CD4-positive, alpha-beta T cell (primary cell): ENCODE results near the gene MIP. TPM values are rescaled to one million over a fixed set of nuclear protein-coding genes. Genes with fewer than 3 reads are reported as not detected.
"Not testable (repeated sequence)": the region's sequence is repeated elsewhere in the genome, so short reads cannot be mapped to it uniquely, and the experiment has no call there.

Experiments used
- ATAC-seq: fragments of 200-7000 bp; cut with Tn5 transposase; one replicate; pipeline ENCODE4 v1.10.0; 2022; ENCODE audit warnings: mild to moderate bottlenecking; ENCODE audit not compliant: poor library complexity
- CTCF ChIA-PET: fragments of 350-600 bp; sonication (Branson Sonifier 250); formaldehyde crosslinking; loops from one replicate; lab custom pipeline; 2021; ENCODE audit warnings: antibody characterized with exemption, inconsistent platforms; lab: Charles Lee
- POLR2A ChIA-PET: fragments of 350-600 bp; sonication (Branson Sonifier 250); formaldehyde crosslinking; loops from one replicate; lab custom pipeline; 2021; ENCODE audit warnings: antibody characterized with exemption, inconsistent platforms; lab: Charles Lee
- DNase-seq, 14 experiments: peaks; one replicate each; pipeline ENCODE4 v3.0.0-alpha.2; 2013 to 2020; ENCODE audit warnings: mixed read lengths in 2 of 14
- H3K27ac ChIP-seq, 2 donors: one replicate each; pipeline versions ENCODE4 v1.5.1 to v1.7.0; 2013; ENCODE audit warnings: low read length in 2 of 2, low read depth in 1 of 2, mild to moderate bottlenecking in 1 of 2
- H3K27me3 ChIP-seq, 2 experiments: 1 replicate in 1 of 2; 2 replicates in 1 of 2; pipeline versions ENCODE4 v1.6.1 to v1.7.0; 2013; ENCODE audit warnings: low read length in 2 of 2, control low read depth in 1 of 2, mild to moderate bottlenecking in 1 of 2, moderate library complexity in 1 of 2; ENCODE audit not compliant: insufficient read depth in 2 of 2, control insufficient read depth in 1 of 2
- H3K36me3 ChIP-seq: one replicate; pipeline ENCODE4 v1.6.1; 2013; ENCODE audit warnings: low read length, control low read depth; ENCODE audit not compliant: insufficient read depth
- H3K4me1 ChIP-seq: one replicate; pipeline ENCODE4 v1.6.1; 2013; ENCODE audit warnings: low read length, control low read depth; ENCODE audit not compliant: insufficient read depth
- H3K4me3 ChIP-seq: one replicate; pipeline ENCODE4 v1.5.1; 2013; ENCODE audit warnings: mild to moderate bottlenecking, low read length, moderate library complexity
- H3K9me3 ChIP-seq, 2 experiments: 1 replicate in 1 of 2; 2 replicates in 1 of 2; pipeline versions ENCODE4 v1.6.1 to v1.7.0; 2013; ENCODE audit warnings: low read length in 2 of 2, mild to moderate bottlenecking in 2 of 2, control low read depth in 1 of 2, moderate library complexity in 1 of 2; ENCODE audit not compliant: control insufficient read depth in 1 of 2, insufficient read depth in 1 of 2
- H3K27ac Mint-ChIP-seq: one replicate; pipeline ENCODE4 v1.8.0; 2020; ENCODE audit warnings: mixed read lengths
- H3K27me3 Mint-ChIP-seq: one replicate; pipeline ENCODE4 v1.8.0; 2021; ENCODE audit warnings: mixed read lengths
- H3K36me3 Mint-ChIP-seq: one replicate; pipeline ENCODE4 v1.8.0; 2021; ENCODE audit warnings: low read depth, mixed read lengths
- H3K4me1 Mint-ChIP-seq: one replicate; pipeline ENCODE4 v1.8.0; 2021; ENCODE audit warnings: low read depth, mixed read lengths
- H3K4me3 Mint-ChIP-seq: one replicate; pipeline ENCODE4 v1.8.0; 2020; ENCODE audit warnings: mild to moderate bottlenecking, mixed read lengths
- H3K9me3 Mint-ChIP-seq: one replicate; pipeline ENCODE4 v1.8.0; 2020; ENCODE audit warnings: mixed read lengths
- CTCF ChIP-seq: fragments of 200-600 bp; IDR thresholded peaks from one replicate; pipeline ENCODE4 v1.8.0; 2022; ENCODE audit warnings: antibody characterized with exemption, mild to moderate bottlenecking
- intact Hi-C, 2 experiments: fragments of 100-400 bp; cut with DNase I in 1 of 2; cut with micrococcal nuclease in 1 of 2; formaldehyde crosslinking; loops; one replicate each; pipeline versions ENCODE4 v1.15.1 to v1.9.0; 2023 to 2025; cut with DNase I, micrococcal nuclease
- total RNA-seq, 174 experiments: library from RNA in 2 of 174; stranded (reverse) in 2 of 174; gene quantifications; one replicate each; pipeline ENCODE4 v1.2.3 and lab custom pipeline; 2021 to 2026

The MIP gene
- total RNA-seq, 2 experiments from 2014 or later, result not detected

- Histone ChIP-seq H3K27ac (peak within 1 kb of the TSS; percentile 25 to 77), H3K4me3 (peak within 1 kb of the TSS; percentile 70), H3K27me3 (no peaks in the 10 kb centered on the region), H3K36me3 (no peaks in the 10 kb centered on the region), H3K4me1 (peaks cover 12% of the 10 kb centered on the region), H3K9me3 (no peaks in the 10 kb centered on the region)
- H3K4me3 Mint-ChIP-seq, result peak within 1 kb of the TSS; percentile 93
- intact Hi-C loops, result no loop called here
- DNase-seq (peak; percentile 62 to 93 (median 78)), ATAC-seq (peak; percentile 96)
- TF ChIP-seq CTCF, result no peak
- H3K36me3 Mint-ChIP-seq, result peaks cover 5% of the 10 kb centered on the region
- POLR2A ChIA-PET, result interaction anchor here (0.5 to 2.8 kb wide), 24 partner anchors 10 to 832 kb away, joined by 3 to 42 read pairs (median 4); partner anchors contain the start of genes CNPY2, COQ10A, CS and GLS2
- H3K27me3 Mint-ChIP-seq, result no peaks in the 10 kb centered on the region
- H3K9me3 Mint-ChIP-seq, result no peaks in the 10 kb centered on the region
- H3K27ac Mint-ChIP-seq, result peak within 1 kb of the TSS; percentile 92
- H3K4me1 Mint-ChIP-seq, result peaks cover 21% of the 10 kb centered on the region
- CTCF ChIA-PET, result interaction anchor here (0.9 to 1.5 kb wide), 5 partner anchors 12 to 260 kb away, joined by 3 to 6 read pairs (median 3); partner anchors contain the start of gene SMARCC2
These were observed 5.4 kb downstream of the MIP start, which contains the start of gene TIMELESS for GRCh38 chr12:56448860-56449621. TSS of gene TIMELESS (minus strand) at chr12:56449426. CDS start at chr12:56434170, 15,256 bp downstream.

GRCh38 chr12:56443208-56443607 lies 11.2 kb downstream of the MIP start:
- CTCF ChIA-PET, ATAC-seq, H3K27ac ChIP-seq, H3K4me3 ChIP-seq, H3K4me1 ChIP-seq, H3K36me3 ChIP-seq, POLR2A ChIA-PET, intact Hi-C loops, H3K4me3 Mint-ChIP-seq, H3K4me1 Mint-ChIP-seq, H3K9me3 Mint-ChIP-seq, H3K36me3 Mint-ChIP-seq, DNase-seq, H3K9me3 ChIP-seq, H3K27me3 ChIP-seq, H3K27me3 Mint-ChIP-seq, H3K27ac Mint-ChIP-seq: not testable (repeated sequence)

GRCh38 chr12:56437430-56438176 lies 16.9 kb downstream of the MIP start:
- ATAC-seq (no peak), DNase-seq (no peak)
- ChIA-PET CTCF (no interaction called here), POLR2A (no interaction called here)
- no peak for TF ChIP-seq CTCF
- H3K9me3 ChIP-seq, result no peaks in the 10 kb centered on the region
- no peak overlapping the region for H3K27ac ChIP-seq
- Mint-ChIP-seq H3K4me1 (no peaks in the 10 kb centered on the region), H3K4me3 (no peak overlapping the region), H3K27ac (no peak overlapping the region), H3K27me3 (no peaks in the 10 kb centered on the region), H3K9me3 (no peaks in the 10 kb centered on the region), H3K36me3 (peaks cover 4% of the 10 kb centered on the region)
- H3K36me3 ChIP-seq, result peaks cover 2% of the 10 kb centered on the region
- no peak overlapping the region for H3K4me3 ChIP-seq
- intact Hi-C loops, result no loop called here
- no peaks in the 10 kb centered on the region for H3K27me3 ChIP-seq
- H3K4me1 ChIP-seq, result no peaks in the 10 kb centered on the region
